IPS-18a (cell line): ENCODE data around the gene USP47.

Experiments
- H3K27ac ChIP-seq: one replicate; pipeline ENCODE4 v1.5.1; 2013; ENCODE audit warnings: low read length
- H3K27me3 ChIP-seq: one replicate; pipeline ENCODE4 v1.6.1; 2013; ENCODE audit warnings: mild to moderate bottlenecking, low read length; ENCODE audit not compliant: control insufficient read depth, insufficient read depth
- H3K36me3 ChIP-seq: one replicate; pipeline ENCODE4 v1.6.1; 2013; ENCODE audit warnings: low read depth, low read length; ENCODE audit not compliant: control insufficient read depth
- H3K4me1 ChIP-seq: one replicate; pipeline ENCODE4 v1.6.1; 2013; ENCODE audit warnings: low read depth, low read length; ENCODE audit not compliant: control insufficient read depth
- H3K4me3 ChIP-seq: one replicate; pipeline ENCODE4 v1.5.1; 2013; ENCODE audit warnings: low read length
- H3K9ac ChIP-seq: one replicate; pipeline ENCODE4 v1.6.1; 2013; ENCODE audit warnings: mild to moderate bottlenecking, low read length, moderate library complexity
- H3K9me3 ChIP-seq: one replicate; pipeline ENCODE4 v1.6.1; 2013; ENCODE audit warnings: low read depth, low read length; ENCODE audit not compliant: control insufficient read depth

Gene USP47

DNA sequence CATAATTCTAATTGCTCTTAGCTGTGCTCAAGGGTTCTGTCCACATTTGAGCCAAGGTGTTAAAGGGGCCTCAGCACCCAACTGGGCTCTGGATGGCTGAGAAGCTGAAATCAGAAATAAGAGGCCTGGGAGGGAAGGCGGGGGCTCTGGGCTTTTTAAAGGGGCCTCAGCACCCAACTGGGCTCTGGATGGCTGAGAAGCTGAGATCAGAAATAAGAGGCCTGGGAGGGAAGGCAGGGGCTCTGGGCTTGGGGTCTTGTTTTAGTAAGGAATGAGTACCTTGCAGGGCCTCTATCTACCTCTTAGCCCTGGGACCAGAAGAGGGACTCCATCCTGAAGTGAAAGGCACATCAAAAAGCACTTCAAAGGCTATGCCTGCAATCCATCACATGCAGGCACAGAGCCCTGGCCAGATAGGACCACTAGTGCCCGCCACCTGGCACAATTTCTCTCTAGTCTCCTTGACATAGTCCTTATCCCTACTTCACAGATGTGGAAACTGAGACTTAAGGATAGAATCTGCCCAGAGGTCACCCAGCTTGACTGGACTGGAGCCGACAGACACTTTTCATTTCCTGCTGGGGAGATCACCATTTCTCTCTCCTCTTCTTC lies 131.1 kb downstream of the USP47 start:
- H3K4me3 ChIP-seq = no peak overlapping the region
- no peaks in the 10 kb centered on the region for H3K9me3 ChIP-seq
- no peak overlapping the region for H3K27ac ChIP-seq
- H3K36me3 ChIP-seq = no peaks in the 10 kb centered on the region
- peaks cover 11% of the 10 kb centered on the region for H3K4me1 ChIP-seq
- no peak overlapping the region for H3K9ac ChIP-seq
- no peaks in the 10 kb centered on the region for H3K27me3 ChIP-seq

- no peaks in the 10 kb centered on the region for H3K36me3 ChIP-seq
- no peaks in the 10 kb centered on the region for H3K9me3 ChIP-seq
- no peaks in the 10 kb centered on the region for H3K27me3 ChIP-seq
- no peak overlapping the region for H3K4me3 ChIP-seq
- peaks cover 11% of the 10 kb centered on the region for H3K4me1 ChIP-seq
- no peak overlapping the region for H3K27ac ChIP-seq
- no peak overlapping the region for H3K9ac ChIP-seq
These were observed 131.6 kb downstream of the USP47 start for GRCh38 chr11:11973361-11973800.

DNA sequence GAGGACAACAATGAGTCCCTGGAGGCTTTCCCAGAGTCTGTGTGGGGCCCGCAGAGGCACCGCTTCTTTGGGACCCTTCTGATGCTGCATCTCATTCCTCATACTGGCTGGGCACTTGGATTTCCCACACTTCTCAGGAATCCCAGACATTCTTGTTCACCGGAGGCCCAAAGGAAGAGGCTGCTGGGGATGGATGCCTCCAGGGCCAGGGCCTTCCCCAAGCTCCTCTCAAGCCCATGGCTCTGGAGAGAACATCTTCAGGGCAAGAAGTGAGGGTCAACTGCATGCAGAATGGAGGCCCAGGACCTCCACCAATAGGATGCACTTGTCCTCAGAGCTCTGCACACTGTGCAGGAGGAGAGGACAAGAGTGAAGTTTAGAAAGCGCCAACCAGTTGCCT lies 132.1 kb downstream of the USP47 start:
- H3K27ac ChIP-seq = no peak overlapping the region

GRCh38 chr11:11975201-11976092 lies 133.7 kb downstream of the USP47 start:
- no peak overlapping the region for H3K27ac ChIP-seq
- H3K27me3 ChIP-seq = no peaks in the 10 kb centered on the region
- no peak overlapping the region for H3K4me3 ChIP-seq
- H3K4me1 ChIP-seq = peaks cover 11% of the 10 kb centered on the region
- H3K9ac ChIP-seq = no peak overlapping the region
- H3K9me3 ChIP-seq = no peaks in the 10 kb centered on the region
- H3K36me3 ChIP-seq = no peaks in the 10 kb centered on the region

More for the DNA sequence above, 132.1 kb downstream of the USP47 start:
- no peak overlapping the region for H3K9ac ChIP-seq
- H3K36me3 ChIP-seq = no peaks in the 10 kb centered on the region
- no peaks in the 10 kb centered on the region for H3K27me3 ChIP-seq
- no peaks in the 10 kb centered on the region for H3K9me3 ChIP-seq
- H3K4me3 ChIP-seq = no peak overlapping the region
- H3K4me1 ChIP-seq = peaks cover 11% of the 10 kb centered on the region

DNA sequence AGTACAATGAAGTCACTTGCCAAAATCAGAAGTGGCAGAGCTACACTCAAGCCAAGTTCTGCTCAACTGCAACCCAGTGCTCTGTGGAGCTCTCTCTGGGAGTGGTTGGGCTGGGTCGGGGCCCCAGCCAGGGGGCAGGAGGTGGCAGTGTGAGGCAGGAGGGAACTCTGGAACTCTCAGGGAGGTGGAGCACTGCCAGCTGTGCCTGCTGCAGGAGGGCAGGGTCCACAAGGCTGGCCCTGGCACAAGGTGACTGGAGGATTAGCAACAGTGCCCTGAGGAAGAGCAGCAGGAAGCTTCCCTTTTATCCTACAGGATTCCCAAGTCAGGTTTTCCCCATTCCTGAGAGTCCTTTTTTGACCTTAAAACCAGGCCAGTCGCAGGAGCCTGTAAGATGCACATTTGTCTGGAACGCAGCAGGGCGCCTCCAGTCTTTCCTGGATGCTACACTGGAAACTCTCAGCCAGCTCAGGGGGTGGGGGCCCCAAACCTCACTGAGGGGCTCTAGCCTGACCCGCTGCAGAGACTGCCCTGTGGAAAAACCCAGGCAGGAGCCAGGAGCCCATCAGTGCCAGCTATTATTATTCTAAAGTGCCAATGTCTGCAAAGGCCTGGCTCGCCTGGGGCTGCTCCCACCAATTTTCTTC lies 134.8 kb downstream of the USP47 start:
- Histone ChIP-seq H3K36me3 (no peaks in the 10 kb centered on the region), H3K4me3 (no peak overlapping the region), H3K27ac (no peak overlapping the region), H3K9me3 (no peaks in the 10 kb centered on the region), H3K27me3 (no peaks in the 10 kb centered on the region), H3K9ac (no peak overlapping the region), H3K4me1 (peaks cover 11% of the 10 kb centered on the region)

DNA sequence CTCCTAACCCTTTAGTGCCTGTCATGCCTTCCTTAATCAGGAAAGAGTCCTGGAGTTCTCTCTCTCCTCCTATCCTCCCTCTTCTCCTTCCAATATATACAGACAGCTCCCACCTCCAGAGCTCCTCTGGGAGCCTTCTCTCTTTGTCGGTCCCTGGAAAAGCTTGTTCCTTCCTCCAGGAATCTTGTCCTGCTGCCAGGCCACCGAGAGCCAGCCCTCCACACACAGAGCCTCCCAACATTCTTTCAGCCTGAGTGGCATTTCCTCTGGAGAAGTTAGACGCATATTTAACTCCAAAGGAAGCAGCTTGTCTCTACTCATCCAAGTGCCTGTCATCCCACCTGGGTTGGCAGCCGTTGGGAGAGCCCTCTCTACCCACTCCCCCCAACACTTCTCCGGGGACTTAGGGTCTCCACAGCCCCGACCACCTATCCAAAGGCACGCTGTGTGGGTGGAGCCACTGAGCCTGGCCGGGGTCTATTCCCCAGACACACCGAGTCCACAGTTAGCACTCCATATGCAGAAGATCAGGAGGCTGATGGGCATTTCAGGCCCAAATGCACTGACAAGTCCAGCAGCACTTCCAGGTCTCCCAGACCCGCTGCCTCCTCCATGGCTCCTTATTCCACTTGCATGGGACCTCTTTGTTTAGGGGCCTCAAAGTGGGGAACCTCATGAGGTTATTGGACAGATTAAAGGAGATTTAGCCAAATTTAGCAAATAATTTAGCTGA lies 135.6 kb downstream of the USP47 start:
- peaks cover 11% of the 10 kb centered on the region for H3K4me1 ChIP-seq
- no peak overlapping the region for H3K27ac ChIP-seq
- no peaks in the 10 kb centered on the region for H3K27me3 ChIP-seq
- H3K9me3 ChIP-seq = no peaks in the 10 kb centered on the region
- no peak overlapping the region for H3K4me3 ChIP-seq
- no peaks in the 10 kb centered on the region for H3K36me3 ChIP-seq
- H3K9ac ChIP-seq = no peak overlapping the region

GRCh38 chr11:11978098-11978637 lies 136.4 kb downstream of the USP47 start:
- peaks cover 11% of the 10 kb centered on the region for H3K4me1 ChIP-seq
- no peak overlapping the region for H3K4me3 ChIP-seq
- no peak overlapping the region for H3K9ac ChIP-seq
- no peaks in the 10 kb centered on the region for H3K27me3 ChIP-seq
- no peaks in the 10 kb centered on the region for H3K9me3 ChIP-seq
- no peak overlapping the region for H3K27ac ChIP-seq
- H3K36me3 ChIP-seq = no peaks in the 10 kb centered on the region

DNA sequence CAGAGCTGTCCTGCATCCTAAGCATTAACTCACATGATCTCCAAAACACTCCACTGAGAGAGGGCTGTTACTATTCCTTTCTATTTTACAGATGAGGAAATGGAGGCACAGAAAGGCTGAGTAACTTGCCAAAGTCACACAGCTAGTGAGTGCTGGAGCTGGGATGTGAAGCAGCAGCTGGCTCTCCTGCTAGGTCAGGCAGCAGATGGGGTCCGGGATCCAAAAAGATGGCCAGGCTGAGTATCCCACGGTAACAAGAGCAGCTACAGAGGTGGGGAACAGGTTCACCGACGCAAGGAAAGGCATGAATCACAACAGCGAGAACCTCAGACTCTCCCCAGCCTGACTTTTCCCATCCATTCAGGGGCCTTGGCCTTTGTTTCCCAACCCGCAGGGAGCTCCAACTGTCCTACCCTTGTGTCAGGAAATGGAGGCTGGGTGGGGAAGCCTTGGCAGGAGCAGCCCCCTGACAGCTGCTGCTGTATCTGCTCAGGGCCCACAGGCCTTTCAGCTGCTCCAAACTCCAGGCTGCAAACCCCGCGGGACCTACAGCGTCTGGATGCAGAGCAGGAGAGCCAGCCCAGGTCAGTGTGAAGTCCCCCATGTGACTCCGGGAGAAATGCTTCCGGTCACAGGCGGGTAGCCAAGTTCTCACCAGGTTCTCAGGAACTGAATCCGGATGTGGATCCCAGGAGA lies 137.2 kb downstream of the USP47 start:
- no peaks in the 10 kb centered on the region for H3K9me3 ChIP-seq
- no peak overlapping the region for H3K4me3 ChIP-seq
- H3K9ac ChIP-seq = no peak overlapping the region
- H3K36me3 ChIP-seq = no peaks in the 10 kb centered on the region
- no peak overlapping the region for H3K27ac ChIP-seq
- peaks cover 11% of the 10 kb centered on the region for H3K4me1 ChIP-seq
- no peaks in the 10 kb centered on the region for H3K27me3 ChIP-seq

- H3K4me1 ChIP-seq = peaks cover 11% of the 10 kb centered on the region
- no peaks in the 10 kb centered on the region for H3K9me3 ChIP-seq
- H3K36me3 ChIP-seq = no peaks in the 10 kb centered on the region
- no peak overlapping the region for H3K27ac ChIP-seq
- no peak overlapping the region for H3K9ac ChIP-seq
- no peaks in the 10 kb centered on the region for H3K27me3 ChIP-seq
- no peak overlapping the region for H3K4me3 ChIP-seq
These were observed 137.8 kb downstream of the USP47 start for GRCh38 chr11:11979488-11980117.

- Histone ChIP-seq H3K4me3 (no peak overlapping the region), H3K27ac (no peak overlapping the region), H3K9me3 (no peaks in the 10 kb centered on the region), H3K27me3 (no peaks in the 10 kb centered on the region), H3K9ac (no peak overlapping the region), H3K4me1 (peaks cover 11% of the 10 kb centered on the region), H3K36me3 (no peaks in the 10 kb centered on the region)
These were observed 138.4 kb downstream of the USP47 start for GRCh38 chr11:11980200-11980599.
